Peyer's patch (tissue), 4 donors: Measurements from ENCODE around the gene PPFIA4. TPM values are rescaled to one million over a fixed set of nuclear protein-coding genes. Genes with fewer than 3 reads are reported as not detected.

Source experiments
- DNase-seq, 3 donors: peaks; one replicate each; pipeline ENCODE4 v3.0.0-alpha.2; 2017 to 2019
- H3K27ac ChIP-seq, 4 donors: fragments of 200-600 bp; sonication (generic); one replicate each; pipeline ENCODE4 v1.5.1; 2016 to 2019
- H3K27me3 ChIP-seq, 2 donors: fragments of 200-600 bp; sonication (generic); one replicate each; pipeline ENCODE4 v1.5.1; 2019
- H3K36me3 ChIP-seq, 3 donors: fragments of 200-600 bp; sonication (generic); one replicate each; pipeline ENCODE4 v1.5.1; 2016 to 2019
- H3K4me1 ChIP-seq, 4 donors: fragments of 200-600 bp; sonication (generic); one replicate each; pipeline ENCODE4 v1.5.1; 2016 to 2019
- H3K4me3 ChIP-seq, 4 donors: fragments of 200-600 bp; sonication (generic); 1 replicate in 3 of 4; 2 replicates in 1 of 4; pipeline ENCODE4 v1.5.1; 2016 to 2019; ENCODE audit warnings: mild to moderate bottlenecking in 1 of 4
- H3K9me3 ChIP-seq, 4 donors: fragments of 200-600 bp; sonication (generic); one replicate each; pipeline ENCODE4 v1.5.1; 2016 to 2019; ENCODE audit warnings: mild to moderate bottlenecking in 1 of 4
- CTCF ChIP-seq, 6 experiments: fragments of 450-650 bp in 4 of 6; fragments of 200-600 bp in 2 of 6; sonication (generic) in 1 of 6; IDR thresholded peaks; one replicate each; pipeline ENCODE4 v1.5.1; 2017 to 2019; ENCODE audit warnings: antibody characterized with exemption in 6 of 6, mild to moderate bottlenecking in 3 of 6, moderate library complexity in 1 of 6
- POLR2A ChIP-seq, 2 donors: fragments of 450-650 bp; IDR thresholded peaks; one replicate each; pipeline ENCODE4 v1.5.1; 2017; ENCODE audit warnings: antibody characterized with exemption in 2 of 2, mild to moderate bottlenecking in 2 of 2, moderate library complexity in 2 of 2
- total RNA-seq, 4 donors: library from RNA; depleted of rRNA; stranded (reverse); fragments of >200 nt; gene quantifications; one replicate each; pipeline ENCODE4 v1.1.0, GENCODE V29; 2016

Gene PPFIA4
- total RNA-seq, 4 donors from 2014 or later: 0.54 to 1.8 (median 1.7) TPM; not detected in 1

- peaks cover 0 to 13% (median 0%) of the 10 kb centered on the region in 4 donors for H3K9me3 ChIP-seq
Measured at GRCh38 chr1:203098914-203099520, 72.7 kb downstream of the PPFIA4 start.

GRCh38 chr1:203099805-203100515 lies 73.7 kb downstream of the PPFIA4 start:
- H3K4me1 ChIP-seq: no peaks in the 10 kb centered on the region
- TF ChIP-seq POLR2A (IDR thresholded peaks at IDR 0.05): no peak
- no peak for TF ChIP-seq CTCF (IDR thresholded peaks at IDR 0.05)

More at GRCh38 chr1:203098914-203099520, 72.7 kb downstream of the PPFIA4 start:
- TF ChIP-seq POLR2A (IDR thresholded peaks at IDR 0.05): no peak
- no peaks in the 10 kb centered on the region for H3K27me3 ChIP-seq
- no peak overlapping the region for H3K27ac ChIP-seq
- H3K4me1 ChIP-seq: no peaks in the 10 kb centered on the region
- DNase-seq: no peak
- no peak overlapping the region for H3K4me3 ChIP-seq
- no peaks in the 10 kb centered on the region for H3K36me3 ChIP-seq

GRCh38 chr1:203100516-203100869 lies 74.2 kb downstream of the PPFIA4 start:
- Histone ChIP-seq H3K27ac (no peak overlapping the region), H3K36me3 (no peaks in the 10 kb centered on the region), H3K27me3 (no peaks in the 10 kb centered on the region), H3K4me1 (no peaks in the 10 kb centered on the region), H3K9me3 (peaks cover 0 to 1% (median 0%) of the 10 kb centered on the region in 4 donors), H3K4me3 (no peak overlapping the region)
- TF ChIP-seq POLR2A (IDR thresholded peaks at IDR 0.05) (no peak), CTCF (IDR thresholded peaks at IDR 0.05) (no peak)
- no peak for DNase-seq

More at GRCh38 chr1:203099805-203100515, 73.7 kb downstream of the PPFIA4 start:
- DNase-seq: no peak
- Histone ChIP-seq H3K27me3 (no peaks in the 10 kb centered on the region), H3K4me3 (no peak overlapping the region), H3K27ac (no peak overlapping the region), H3K36me3 (no peaks in the 10 kb centered on the region), H3K9me3 (peaks cover 0 to 6% (median 0%) of the 10 kb centered on the region in 4 donors)

GRCh38 chr1:203101813-203102634 lies 75.7 kb downstream of the PPFIA4 start:
- Histone ChIP-seq H3K9me3 (no peaks in the 10 kb centered on the region), H3K27me3 (no peaks in the 10 kb centered on the region), H3K36me3 (no peaks in the 10 kb centered on the region), H3K4me3 (no peak overlapping the region), H3K27ac (no peak overlapping the region), H3K4me1 (no peaks in the 10 kb centered on the region)
- no peak for DNase-seq
- no peak for TF ChIP-seq CTCF (IDR thresholded peaks at IDR 0.05)
- no peak for TF ChIP-seq POLR2A (IDR thresholded peaks at IDR 0.05)

- Histone ChIP-seq H3K4me3 (no peak overlapping the region), H3K4me1 (no peaks in the 10 kb centered on the region), H3K27ac (no peak overlapping the region), H3K27me3 (no peaks in the 10 kb centered on the region), H3K36me3 (no peaks in the 10 kb centered on the region), H3K9me3 (no peaks in the 10 kb centered on the region)
- no peak for DNase-seq
- no peak for TF ChIP-seq CTCF (IDR thresholded peaks at IDR 0.05)
- TF ChIP-seq POLR2A (IDR thresholded peaks at IDR 0.05): no peak
Measured at GRCh38 chr1:203103216-203103615, 76.9 kb downstream of the PPFIA4 start.
